DMS153 (cell line): Measurements from ENCODE around the gene CHD6.

Experiments used
- DNase-seq: peaks from one replicate; lab custom pipeline; 2025; lab: John Stamatoyannopoulos, UW

CHD6 gene

DNA sequence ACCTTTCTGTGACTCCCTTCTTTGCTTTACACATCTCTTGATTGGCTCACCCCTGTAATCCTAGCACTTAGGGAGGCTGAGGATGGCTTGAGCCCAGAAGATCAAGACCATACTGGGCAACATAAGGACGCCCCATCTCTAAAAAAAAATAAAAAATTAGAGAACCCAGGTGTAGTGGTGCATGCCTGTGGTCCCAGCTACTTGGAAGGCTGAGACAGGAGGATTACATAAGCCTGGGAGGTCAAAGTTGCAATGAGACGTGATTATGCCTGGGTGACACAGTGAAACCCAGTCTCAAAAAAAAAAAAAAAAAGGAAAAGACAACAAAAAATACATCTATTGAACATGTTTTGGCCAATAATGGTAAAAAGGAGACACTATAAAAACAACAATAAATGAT, 37.8 kb downstream of the CHD6 start:
- DNase-seq = no peak

DNA sequence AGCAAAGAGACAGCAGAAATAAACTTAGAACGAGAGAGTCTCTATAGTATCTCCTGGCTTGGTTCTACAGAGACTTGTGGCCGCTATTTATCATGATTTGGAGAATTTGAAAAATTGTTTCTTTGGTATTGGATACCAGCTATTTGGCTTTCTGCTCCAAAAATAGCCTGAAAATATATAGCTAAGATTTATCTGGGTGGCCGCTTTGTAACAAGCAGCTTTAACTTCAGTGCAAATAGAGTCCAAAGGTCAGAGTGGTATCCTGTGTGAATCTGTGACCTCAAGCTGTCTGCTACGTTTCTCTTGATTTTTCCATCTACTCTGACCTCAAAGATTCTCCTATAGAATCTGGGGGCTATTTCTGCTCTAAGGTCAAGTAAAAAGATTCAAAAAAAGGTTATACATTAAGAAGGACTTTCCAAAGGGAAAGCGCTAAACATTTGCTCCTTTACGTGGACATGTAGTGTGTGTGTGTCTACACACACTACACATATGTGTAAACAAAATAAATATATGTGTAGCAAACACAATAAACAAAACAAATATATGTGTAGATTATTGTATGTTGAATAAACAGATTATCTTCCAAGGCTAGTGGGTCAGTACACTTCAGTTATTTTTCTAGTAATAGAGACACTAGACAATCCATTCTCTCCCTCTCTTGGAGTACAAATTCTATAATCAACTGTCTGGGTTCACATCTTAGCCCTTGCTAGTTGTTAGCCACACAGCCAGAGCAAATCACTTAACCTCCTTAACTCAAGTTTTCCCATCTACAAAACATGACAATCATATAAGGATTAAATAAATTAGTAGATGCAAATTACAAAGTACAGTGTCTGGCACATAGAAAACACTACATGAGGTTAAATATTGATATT, 40.8 kb downstream of the CHD6 start:
- no peak for DNase-seq

DNA sequence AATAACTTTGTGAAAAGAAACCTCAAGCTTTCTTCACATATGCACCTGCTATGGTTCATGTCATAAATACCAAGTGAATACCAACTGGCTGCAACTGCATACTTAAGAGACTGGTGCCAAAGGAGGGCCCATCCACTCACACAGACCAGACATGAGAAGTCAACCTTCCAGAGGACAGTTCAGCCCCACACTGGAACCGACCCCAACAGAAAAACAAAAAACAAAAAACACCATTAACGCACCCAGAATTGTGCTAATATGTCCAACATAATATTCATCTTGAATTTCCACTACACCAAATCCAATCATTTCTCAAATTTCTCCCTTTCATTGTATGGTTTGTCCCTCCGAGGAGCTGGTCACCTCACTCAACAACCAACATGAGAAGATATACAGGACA, 42.8 kb downstream of the CHD6 start:
- DNase-seq = no peak

DNA sequence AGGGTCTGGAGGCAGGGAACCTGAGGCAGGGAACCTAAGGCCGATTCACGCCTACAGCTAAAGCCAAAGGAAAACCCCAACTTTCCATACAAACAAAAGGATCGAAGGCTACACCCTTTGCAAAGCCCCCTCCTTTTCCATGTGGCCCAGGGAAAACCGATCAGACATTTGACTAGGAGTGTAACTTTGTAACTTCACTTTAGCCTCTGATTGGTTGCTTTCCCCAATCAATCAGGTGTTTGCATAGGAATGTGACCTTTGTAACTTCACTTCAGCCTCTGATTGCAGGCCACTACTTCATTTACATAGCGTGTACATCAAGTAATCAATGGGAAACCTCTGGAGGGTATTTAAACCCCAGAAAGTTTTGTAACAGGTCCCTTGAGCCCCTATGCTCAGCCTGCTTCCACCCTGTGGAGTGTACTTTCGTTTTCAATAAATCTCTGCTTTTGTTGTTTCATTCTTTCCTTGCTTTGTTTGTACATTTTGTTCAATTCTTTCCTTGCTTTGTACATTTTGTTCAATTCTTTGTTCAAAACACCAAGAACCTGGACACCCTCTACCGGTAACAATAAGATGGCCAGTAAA, 43.3 kb downstream of the CHD6 start:
- no peak for DNase-seq

DNA sequence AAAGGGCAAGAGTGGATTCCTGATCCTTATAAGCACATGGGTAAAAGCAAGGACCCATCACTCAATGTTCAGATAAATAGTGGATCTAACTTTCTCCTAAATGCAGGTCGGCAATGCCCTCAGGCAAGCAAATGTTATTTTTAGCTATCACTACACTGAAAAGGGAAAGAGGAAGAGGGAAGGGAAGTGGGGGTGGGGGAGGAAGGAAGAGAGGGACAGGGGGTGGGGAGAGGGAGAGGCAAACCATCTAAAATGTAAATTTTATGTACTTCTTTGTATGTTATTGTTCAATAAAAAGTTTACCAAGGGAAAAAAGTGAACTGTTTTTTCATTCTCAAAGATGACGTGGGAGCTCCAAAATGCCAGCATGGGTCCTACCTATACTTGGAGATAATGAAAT, 44.2 kb downstream of the CHD6 start:
- DNase-seq = no peak

DNA sequence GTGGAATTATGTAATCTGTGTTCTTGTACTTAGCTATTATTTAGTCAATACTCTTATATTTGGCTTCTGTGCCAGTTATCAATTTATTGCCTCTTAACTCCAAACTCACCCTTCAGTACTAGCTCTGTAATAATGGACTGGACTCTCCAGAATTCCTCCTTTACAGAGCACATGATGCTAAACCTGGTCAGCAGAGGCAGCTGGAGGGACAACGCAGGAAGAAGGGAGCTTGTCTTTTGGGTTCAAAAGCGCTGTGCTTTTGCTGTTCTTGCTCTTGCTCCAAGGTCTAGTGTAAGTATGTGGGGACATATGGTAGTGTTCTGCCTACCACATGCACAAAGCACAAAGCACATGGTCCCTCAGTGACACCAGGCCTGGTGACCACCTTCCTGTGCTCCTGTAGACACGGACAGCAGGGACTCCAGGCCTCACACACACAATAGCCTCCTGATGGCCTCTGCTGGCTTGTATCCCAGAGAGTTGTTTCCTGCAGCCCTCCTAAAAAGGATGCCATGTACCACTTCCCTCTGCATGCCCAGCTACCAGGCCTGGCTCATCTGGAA, 46.1 kb downstream of the CHD6 start:
- no peak for DNase-seq

DNA sequence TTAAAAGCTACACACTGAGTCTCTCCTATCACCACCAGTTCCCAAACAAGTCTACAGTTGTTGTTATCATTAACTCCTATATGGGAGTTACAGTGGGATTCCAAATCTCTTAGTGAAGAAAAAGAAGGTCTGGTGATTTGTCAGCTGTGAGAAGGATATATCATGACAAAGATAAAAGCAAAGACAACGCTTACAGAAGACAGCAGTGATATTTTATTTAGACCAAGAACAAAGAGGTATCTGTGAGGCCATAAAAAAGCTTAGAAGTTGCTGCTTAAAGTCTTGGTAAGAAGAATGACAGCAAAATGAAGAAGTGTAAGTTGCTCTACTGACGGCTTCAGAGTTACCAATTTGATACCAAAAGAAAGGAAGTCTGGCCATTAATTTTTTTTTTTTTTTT, 47.2 kb downstream of the CHD6 start:
- no peak for DNase-seq

DNA sequence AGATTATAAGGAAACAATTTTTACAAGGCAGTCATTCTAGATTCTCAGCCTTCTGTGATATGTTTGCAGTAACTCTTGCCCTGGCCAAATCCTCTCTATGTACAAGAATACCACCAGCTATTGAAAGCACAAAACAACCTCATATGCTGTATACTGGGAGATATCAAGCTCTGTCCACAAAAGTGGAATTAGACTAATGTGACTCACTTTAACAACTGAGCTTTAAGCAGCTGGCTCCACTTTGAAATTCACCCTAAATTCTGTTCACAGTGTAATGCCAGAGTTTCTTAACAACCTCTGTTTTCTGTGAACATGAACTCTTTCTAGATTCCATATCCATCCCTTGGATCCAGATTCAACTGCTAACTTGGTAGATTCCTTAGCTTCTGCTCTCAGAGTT, 47.6 kb downstream of the CHD6 start:
- no peak for DNase-seq

DNA sequence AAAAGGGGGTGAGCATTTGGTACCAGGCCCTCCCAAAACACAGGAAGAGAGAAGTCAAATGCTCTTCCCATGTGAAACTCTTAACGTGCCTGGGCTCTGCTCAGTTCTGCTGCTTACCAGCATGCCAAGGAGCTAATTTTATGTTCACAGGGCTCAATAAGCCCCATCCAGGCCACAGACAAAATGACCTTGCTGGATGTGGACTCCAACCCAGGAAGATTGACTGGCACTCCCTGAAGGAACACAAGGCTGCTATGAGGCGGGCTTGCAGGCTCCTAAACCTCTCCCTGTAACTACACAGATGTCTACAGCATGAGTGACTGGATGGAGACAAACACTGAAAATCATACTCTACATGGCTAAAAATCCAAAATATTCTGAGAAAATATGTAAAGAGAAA, 50.6 kb downstream of the CHD6 start:
- DNase-seq = no peak

DNA sequence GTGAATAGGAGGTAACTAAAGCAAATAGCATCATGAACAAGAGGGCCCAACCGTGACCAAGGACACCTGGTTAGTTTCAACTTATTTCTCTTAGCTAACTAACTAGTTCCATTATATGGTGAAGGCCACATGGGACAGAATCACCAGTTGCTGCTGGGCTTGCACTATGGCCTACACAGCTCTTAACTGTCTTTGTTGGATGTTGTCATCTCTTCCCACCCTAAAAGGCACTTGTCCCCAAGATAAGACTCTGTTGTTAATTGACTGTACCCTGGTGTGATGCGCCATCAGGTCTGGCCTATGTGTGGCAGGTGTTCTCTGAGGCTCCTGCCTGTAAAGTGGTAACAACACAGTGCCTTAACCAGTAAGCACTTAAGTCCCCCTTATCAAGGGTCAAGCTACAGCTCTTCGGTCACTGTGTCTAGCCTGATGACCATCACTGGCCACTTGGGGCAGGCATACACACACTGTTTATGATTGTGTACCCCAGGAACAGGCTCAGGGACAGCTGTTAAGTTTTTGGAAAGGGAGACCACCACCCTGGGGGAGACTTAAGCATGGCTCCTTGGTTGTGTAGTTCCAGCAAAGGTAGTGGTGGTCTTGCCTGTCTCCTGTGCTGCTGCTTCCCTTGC, 51.2 kb downstream of the CHD6 start:
- DNase-seq = no peak

DNA sequence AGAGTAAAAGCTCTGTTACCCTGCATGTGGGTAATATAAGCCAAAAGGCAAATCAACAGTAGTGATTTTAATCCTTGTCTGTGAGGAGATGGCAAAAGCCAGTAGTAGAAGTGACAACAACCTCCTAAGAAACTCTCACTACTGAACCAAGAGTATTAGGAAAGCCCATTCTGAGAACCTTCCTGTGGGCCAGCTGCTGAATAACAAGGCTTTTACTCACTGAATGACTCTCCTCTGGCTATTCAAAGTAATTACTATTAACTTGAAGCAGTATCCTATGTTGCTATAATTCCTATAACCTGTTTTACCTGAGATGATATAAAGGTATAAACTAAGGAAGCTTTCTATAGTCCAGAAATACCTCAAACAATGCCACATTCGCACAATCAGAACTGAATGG, 55.1 kb downstream of the CHD6 start:
- no peak for DNase-seq

DNA sequence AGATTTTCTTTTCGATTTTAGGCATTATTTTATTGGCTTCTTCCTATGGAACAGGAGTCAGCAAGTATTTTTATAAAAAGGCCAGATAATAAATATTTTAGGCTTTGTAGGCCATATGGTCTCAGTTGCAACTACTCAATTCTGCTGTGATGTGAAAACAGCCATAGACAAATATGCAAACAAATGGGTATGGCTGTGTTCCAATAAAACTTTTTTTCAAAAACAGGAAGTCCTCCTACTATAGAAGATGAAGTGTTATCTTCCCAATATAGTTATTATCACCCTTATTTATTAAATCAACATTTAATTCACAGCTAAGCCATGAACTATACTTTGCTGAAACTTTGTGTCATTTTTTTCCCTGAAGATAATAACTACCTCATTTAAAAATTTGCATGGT, 57.2 kb downstream of the CHD6 start:
- DNase-seq = no peak

DNA sequence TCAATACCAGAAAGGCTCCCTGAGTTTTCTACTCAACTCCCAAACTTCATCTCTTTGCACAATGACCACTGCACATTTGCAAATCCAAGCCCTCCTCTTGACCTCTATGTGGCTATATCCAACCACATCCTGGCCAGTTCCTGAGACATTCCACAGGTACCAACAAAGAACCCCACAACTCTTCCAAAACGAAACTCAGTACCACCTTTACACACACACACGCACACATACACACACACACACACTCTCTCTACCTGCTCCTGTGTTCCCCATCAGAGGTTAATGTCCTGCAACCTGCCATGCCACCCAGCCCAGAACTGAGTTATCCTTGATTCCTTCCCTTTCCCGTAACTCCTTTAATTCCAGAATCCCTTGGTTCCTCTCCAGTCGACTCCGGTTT, 58.5 kb downstream of the CHD6 start:
- no peak for DNase-seq

DNA sequence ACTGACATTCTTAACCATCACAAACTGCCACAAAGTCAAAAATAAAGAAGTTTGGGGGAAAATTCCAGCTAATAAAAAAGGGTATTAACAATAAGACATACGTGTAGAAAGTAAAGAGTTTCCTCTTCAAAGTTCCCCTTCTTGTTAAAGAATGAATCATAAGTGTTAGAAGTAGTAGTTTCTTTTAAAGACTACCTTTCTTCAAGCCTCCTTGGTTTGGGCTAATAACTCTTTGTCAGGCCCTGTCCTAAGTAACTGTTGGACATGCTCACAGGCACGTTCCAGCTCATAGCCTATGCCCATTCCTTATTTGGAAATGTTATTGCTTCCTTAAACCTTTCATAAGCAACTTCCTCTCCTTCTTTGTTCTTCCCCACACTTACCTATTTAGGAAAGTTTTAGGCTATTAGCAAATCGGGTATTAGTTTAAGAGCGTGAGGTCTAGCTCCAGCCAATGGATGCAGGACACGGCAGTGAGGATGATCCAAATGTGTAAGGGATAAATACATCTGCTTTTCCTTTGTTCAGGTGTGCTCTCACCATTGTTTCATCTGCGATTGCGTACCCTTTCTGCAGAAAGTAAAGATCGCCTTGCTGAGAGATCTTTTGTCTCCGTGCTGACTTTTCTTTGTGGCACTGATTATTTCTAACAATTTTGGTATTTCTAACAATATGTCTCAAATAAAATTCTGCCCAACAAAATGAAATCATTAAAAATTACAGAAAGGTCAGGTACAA, 64.9 kb downstream of the CHD6 start:
- no peak for DNase-seq

DNA sequence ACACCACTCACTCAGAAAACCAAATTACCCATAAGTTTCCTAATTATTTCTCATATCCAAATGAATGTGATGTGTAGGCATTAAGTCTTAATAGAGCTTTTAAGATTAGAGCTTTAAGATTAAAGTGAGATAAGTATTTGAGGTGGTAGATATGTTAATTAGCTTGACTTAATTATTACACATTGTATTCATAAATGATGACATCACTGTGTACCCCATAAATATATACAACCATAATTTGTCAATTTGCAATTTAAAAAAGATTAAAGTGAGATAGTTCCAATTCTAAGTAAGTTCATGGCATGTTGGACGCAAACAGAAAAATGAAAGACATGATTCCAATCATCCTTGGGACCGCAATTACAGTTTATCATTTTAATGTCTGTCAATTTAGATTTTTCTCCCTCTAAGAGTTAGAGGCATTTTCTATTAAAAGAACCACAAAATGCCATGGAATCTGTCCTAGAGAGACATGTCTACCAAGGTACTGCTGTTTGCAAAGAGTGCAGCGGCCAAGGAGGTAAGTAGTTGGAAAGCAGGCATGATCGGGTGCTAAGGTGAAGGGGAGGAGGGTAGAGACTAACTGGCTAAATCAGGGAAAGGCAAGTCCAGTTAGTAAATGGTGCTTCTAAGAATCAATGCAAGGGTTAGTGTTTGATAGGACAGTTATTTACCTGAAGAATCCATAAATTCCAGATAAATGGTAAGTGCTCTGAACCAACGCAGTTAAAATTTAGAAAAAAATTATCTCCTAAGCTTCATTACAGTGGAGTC, 65.7 kb downstream of the CHD6 start:
- DNase-seq = no peak

DNA sequence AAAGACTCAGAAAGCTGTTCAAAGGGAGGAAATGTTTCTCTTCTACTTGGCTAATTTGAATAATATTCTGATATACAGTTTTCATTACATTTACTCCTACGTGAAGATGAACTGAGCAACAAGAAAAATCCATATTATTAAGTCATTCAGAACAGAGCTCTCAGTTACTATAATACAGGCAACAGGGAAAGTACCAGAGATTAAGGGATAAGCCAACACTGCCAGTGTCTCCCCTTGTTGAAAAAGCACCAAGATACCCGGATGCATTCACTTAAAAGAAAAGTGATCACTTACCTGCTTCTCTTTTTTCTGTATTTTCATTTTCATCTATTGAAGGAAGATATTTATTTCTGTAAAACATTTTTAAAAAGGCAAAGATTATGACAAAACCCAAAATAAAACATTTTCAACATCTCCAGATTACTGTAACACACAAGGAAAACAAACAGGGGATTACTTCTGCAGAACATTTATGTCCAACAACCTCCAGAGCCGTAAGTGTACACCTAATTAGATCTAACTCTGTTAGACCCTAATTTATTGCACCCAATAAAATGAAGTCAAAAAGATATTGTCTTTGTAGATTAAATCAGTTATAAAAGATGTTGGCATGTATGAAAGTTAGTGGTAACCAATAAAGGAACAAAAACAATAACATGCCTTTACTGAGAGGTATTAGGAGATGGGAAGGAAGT, 67.0 kb downstream of the CHD6 start:
- DNase-seq = no peak

DNA sequence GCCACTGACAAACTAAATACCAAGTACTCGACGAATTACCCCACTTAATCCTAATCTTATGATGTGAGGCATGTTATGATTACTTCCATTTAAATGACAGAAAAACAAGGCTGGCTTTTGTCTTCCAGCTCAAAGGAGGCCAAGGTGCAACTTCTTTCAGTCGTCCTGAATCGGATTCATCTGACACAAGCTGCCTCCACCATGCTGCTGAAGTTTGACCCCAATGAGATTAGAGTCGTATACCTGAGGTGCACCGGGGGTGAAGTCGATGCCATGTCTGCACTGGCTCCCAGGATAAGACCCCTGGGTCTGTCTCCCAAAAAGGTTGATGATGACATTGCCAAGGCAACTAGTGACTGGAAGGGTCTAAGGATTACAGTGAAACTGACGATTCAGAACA, 71.0 kb downstream of the CHD6 start:
- DNase-seq = no peak

DNA sequence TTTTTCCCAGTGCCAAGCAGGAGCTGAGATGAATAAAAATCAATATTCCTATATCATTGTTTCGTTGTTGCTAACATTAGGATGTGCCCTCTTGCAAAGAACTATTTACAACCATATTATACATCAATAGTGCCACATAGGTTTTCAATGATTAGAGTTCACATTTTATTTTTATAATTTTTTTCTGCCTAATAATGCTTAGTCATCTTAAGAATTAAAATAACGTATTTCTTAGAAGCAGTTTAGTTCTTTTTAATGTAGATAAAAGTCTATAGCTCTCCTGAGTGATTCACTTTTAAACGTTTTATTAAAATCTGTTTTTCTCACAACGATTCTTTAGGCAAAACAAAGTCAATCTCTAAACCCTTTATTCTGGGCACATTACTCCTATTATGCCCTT, 71.6 kb downstream of the CHD6 start:
- DNase-seq = no peak

DNA sequence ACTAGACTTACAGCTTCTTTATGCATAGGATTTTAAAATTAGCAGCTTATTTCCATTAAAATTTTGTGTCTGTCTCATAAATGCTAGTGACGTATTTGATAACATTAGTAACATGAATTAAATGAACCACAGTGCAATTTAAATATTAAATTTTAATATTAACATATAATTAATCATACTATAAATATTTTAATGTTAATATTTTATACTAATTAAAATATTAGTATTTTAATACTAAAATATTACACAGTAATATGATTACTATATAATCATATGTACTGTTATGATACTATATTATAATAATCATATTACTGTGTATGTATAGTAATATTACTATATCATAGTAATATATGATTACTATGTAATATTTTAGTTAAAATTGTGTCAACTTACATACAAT, 73.7 kb downstream of the CHD6 start:
- DNase-seq = no peak

DNA sequence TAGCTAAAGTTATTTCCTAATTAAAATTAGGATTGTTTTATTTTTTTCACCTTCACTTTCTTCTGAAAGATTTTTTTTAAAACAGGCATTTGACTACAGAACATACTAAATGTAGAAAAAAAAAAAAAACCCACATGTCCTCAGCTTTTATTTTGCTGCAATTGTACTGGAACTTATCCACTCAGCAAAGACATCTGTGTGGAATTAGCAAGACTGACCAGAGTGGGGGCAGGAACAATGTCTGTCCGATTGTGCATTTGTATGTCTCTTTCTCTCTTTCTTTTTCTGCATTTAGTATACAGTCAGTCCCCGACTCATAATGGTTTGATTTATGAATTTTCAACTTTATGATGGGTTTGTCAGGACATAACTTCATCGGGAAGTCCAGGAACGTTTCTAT, 77.3 kb downstream of the CHD6 start:
- no peak for DNase-seq

DNA sequence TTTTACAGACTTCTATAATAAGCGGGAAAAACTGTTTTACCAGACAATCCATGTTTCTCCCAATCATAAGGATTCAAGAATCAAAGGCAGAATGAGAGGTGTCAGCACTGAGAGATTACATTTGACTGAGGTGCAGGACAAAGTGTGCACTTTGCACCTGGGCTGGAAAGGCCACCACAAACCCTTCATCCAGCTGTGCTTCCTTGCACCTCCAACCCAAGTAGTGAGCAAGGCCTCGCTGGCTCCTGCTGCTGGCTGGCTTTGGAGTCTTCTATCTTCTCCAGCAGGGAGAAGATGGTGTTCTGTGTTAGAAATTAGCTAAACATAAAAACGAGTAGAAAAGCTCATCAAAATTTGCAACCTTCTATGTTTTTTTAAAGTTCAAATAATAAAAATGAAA, 77.7 kb downstream of the CHD6 start:
- DNase-seq = no peak
